NCI-H2196 treated with DMSO at 0.1 percent for 48 hours (cell line): ENCODE results near the gene STXBP4.

ENCODE experiments used
- DNase-seq: peaks from one replicate; lab custom pipeline; 2025; ENCODE audit not compliant: unreplicated experiment; lab: John Stamatoyannopoulos, UW

The STXBP4 gene

GRCh38 chr17:54969658-54970572 lies 1.4 kb downstream of the STXBP4 start:
- DNase-seq: no peak

GRCh38 chr17:54971147-54971546 lies 2.6 kb downstream of the STXBP4 start:
- DNase-seq: no peak

DNA sequence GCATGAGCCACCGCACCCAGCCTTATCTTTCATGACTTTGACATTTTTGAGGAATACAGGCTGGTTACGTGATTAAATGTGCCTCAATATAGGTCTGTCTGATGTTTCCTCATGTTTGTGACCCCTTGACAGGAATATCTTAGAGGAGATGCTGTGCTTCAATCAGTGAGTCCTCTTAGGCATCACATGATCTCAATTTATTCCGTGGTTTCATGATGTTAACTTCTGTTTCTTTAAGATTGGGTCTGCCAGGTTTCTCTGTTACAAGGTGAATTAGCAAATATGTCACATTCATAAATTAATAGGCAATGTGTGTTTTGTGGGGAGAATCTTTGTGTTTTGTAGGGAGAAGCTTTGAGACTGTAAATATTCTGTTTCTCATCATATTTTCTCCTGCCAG lies 3.3 kb downstream of the STXBP4 start:
- DNase-seq: no peak

DNA sequence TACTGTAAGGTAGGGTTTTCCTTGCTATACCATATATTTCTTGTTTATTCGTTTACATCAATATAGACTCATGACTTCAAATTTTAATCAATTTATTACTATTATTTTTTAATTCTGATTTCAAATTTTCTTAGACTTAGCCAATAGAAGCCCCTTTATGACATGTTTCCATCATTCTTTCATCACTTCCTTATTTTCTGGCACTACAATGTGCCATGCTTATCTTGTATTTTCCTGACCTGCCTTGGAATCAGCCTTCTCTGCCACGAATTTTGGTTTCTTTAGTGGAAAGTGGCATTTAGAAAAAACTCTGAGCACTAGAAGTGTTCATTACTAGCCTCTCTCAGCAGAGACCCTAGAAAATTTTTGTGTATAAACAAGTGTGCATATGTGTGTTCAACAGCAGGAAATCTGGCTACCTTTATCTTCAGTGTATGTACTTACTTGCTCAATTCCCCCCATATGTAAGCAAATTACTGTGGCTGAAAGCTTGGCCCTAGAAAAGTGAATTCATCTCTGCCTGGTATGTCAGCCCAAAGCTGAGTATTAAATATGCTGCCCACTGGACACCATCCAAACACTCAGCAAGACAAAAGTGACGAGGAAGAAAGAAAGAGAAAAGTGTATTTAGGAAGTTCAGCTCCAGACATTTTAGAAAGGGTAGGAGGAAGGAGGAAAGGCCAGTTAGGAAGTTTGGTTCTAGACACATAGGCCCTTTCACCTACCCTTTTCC lies 4.0 kb downstream of the STXBP4 start:
- no peak for DNase-seq

GRCh38 chr17:54974759-54975158 lies 6.2 kb downstream of the STXBP4 start:
- DNase-seq: no peak

DNA sequence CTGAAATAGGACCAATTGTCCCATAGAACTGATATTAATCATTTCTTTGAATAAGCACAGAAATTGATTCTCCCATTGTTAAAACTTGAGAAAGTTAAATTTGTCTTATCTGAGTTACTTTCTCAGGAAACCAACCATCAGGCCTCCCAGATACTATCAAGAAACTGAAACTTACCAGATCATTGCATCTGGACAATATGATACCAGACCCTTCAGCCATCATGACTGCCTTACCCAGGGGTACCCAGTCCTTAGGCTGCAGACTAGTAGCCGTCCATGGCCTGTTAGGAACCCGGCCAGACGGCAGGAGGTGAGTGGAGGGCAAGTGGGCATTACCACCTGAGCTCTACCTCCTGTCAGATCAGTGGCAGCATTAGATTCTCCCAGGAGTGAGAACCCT lies 7.8 kb downstream of the STXBP4 start:
- DNase-seq: no peak

GRCh38 chr17:54977744-54978143 lies 9.2 kb downstream of the STXBP4 start:
- no peak for DNase-seq

GRCh38 chr17:54979657-54980056 lies 11.1 kb downstream of the STXBP4 start:
- DNase-seq: no peak

GRCh38 chr17:54980375-54980774 lies 11.8 kb downstream of the STXBP4 start:
- DNase-seq: no peak

DNA sequence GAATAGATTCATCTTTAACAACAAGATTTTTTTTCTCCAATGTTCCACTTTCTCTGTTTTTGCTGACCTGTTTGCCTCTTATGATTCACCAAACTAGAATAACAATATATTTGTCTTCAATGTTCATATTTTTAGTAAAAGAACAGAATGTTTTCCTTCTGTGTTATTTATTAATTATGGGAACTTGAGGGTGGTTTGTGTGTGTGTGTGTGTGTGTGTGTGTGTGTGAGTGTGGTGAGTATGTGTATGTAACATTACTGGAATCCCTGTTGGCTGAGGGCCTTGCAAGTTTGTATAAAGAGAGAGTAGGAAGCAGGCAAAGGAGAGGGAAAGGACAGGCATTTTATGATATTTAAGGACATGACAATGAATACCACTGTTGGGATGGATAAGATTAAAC lies 13.8 kb downstream of the STXBP4 start:
- DNase-seq: no peak

DNA sequence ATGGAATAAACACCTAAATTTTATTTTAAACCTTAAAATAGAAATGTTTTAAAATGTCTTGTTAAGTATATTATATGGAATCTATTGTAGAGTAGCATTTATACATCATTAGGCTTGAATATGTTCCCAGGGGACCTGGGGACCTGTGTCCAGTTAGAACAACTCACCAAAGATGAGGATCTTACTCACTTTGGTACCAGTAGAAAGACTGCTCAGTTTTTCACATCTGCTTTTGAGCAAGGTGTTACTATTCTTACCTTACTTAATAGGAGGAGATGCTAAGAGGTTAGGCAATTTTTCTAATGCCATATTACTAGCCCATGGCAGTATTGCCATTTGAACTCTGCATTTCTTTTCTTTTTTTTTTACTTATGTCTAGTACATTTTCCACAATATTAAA lies 14.7 kb downstream of the STXBP4 start:
- no peak for DNase-seq

DNA sequence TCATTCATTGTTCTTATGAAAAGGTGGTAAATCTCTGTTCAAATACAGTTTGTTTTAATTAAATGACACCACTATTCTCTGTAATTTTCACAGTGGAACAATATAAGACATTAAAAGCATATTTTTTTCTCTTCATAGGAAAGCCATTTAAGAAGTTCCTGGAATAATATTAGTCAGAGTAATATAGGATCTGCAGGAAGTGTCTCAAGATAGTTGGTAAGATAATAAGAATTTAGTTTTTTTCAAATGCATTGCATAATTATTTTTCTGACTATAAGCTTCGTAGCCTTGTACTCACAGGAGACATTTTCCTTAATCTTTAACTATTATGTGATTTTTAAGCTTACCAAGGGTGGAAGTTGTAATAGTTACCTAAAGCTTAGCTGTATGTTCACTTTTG lies 16.9 kb downstream of the STXBP4 start:
- no peak for DNase-seq

- DNase-seq: no peak
These were observed 21.6 kb downstream of the STXBP4 start for GRCh38 chr17:54990118-54990517.

GRCh38 chr17:54991567-54991966 lies 23.0 kb downstream of the STXBP4 start:
- DNase-seq: no peak

DNA sequence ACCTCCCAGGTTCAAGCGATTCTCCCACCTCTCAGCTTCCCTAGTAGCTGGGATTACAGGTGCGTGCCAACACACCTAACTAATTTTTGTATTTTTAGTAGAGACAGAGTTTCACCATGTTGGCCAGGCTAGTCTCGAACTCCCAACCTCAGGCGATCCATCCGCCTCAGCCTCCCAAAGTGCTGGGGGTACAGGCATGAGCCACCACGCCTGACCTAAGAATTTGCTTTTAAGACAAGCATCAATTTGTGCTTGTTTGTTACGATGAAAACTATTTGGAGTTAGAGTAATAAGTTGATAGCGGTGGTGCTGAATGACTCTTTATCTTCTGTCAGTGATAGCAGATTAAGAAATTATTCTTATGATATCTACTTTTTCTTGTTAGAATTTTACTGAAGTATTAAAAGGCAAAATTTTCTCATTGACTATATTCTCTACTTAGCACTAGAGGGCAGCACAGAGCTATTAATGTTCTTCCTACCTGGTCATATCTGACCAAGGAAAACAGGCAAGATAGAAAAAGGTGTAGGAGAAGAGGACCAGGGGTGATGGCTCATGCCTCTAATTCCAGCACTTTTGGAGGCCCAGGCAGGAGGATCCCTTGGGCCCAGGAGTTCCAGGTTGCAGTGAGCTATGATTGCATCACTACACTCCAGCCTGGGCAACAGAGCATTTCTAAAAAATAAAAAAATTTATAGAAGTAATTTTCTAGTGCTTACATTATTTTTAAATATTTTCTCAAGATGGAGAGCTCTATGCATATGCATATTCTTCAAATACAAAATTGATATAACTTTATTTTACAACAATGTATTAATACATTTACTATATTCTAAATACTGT lies 24.5 kb downstream of the STXBP4 start:
- peak; percentile 69 for DNase-seq

GRCh38 chr17:54996441-54996840 lies 27.9 kb downstream of the STXBP4 start:
- no peak for DNase-seq

- no peak for DNase-seq
These were observed 33.9 kb downstream of the STXBP4 start for GRCh38 chr17:55002458-55002857.

GRCh38 chr17:55004484-55004883 lies 35.9 kb downstream of the STXBP4 start:
- no peak for DNase-seq

GRCh38 chr17:55005520-55005919 lies 37.0 kb downstream of the STXBP4 start:
- DNase-seq: no peak

DNA sequence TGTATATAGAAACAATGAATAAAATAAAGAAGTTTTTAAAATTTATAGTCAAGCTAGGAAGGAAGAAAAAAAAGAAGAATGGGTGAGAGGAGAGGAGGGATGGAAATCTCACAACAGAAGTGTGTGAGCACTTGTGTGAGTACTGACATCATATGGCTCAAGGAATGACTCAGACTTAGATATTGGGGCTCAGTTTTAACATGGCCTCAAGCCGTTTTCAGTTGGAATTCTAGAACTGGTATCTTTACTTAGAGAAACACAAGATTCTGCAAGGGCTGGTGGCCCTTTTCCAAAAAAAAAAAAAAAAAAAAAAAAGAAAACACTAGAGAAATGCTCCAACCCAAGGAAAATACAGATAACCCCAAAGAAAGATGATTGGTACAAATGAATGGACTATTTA lies 55.1 kb downstream of the STXBP4 start:
- DNase-seq: no peak

GRCh38 chr17:55037828-55038227 lies 69.3 kb downstream of the STXBP4 start:
- DNase-seq: no peak
